ENCODE results near the gene AMACR. TPM values are rescaled to one million over a fixed set of nuclear protein-coding genes. Genes with fewer than 3 reads are reported as not detected.

Gene AMACR
- 14.0 to 17.7 TPM (median 16.9 TPM) in 5 replicates for total RNA-seq (2022; extraction: Qiagen RNA extraction; ENCODE audit: low read depth)

DNA sequence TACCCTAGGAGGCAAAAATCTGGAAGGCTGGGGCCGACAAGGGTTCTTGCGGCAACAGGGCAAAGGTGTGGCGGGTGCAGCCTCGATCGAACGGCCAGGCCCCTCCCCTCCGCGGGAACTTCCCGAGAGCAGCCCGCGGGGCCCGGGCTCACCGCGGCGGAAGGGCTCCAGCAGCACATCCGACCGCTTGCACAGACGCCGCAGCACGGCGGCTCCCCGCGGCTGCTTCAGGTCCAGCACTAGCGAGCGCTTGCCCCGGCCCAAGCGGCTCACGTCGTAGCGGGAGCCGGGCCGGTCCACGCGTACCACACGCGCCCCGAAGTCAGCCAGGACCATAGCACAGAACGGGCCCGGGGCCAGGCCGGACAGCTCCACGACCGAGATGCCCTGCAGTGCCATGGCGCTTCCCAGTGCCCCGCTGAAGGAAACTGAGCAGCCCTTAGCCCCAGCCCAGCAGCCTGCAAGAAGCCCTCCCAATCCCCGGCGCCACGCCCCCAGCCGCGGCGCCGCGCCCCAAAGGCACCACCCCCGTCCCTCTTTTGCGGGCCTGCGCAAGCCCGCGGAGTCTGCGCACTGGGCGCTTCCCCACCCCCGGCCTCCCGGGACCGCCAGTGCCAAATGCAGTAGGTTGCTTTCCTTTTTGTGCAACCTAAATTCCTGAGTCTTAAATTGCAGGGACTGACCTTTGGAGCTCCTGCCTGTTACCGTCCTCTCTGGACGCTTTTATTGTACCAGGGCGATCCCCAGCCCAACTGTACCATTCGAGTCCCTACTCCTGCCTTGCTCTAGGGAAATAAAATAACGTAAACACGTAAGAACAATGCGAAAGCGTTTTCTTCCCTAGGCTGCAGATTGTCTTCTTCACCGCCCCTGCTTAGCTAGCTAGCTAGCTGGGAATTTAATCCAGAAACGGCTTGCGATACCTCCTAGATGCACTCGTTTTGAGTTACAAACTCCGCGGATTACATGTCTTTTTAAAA, at the start of gene AMACR:
Gene AMACR, minus strand, starts transcription at position 430 of the 980 bp plus-strand sequence. Its CDS starts 31 bp downstream, at position 399.

DNA sequence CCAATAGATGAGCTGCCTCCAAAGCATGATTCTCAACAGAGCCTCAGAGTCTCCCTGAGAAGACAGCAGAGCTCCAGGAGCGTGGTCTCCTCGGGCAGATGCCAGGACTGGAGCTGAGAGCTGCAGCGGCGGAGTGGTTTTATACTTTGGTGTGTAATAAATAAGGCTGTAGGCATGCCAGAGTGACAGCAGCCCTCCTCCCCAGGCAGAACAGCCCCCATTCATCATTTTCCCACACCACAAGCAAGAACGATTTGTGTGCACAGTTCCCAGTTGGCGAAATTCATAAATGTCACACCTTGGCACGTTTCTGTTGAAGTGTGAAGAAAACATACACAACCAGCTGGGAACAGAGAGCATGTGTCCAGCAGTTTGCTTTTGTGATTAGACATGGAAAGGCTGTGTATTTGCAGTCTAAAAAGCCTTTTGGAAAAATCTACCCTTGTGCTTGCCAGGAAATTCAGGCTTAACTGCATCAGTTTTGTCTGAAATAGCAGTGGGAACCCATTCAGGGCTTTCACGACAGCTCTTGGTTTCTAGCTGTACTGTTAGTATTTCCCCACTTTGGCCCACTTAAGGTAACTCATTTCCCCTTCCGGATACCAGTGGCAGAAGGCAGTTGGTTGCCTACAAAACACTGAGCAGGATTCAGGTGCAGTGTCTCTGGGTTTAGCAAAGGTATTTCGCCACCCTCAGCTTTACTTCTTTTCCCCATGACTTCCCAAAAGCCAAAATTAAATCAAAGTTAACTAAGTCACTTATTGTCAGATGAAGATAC, 35.4 kb upstream of the AMACR start, which contains the start of gene C1QTNF3:
Gene C1QTNF3, minus strand, starts transcription at position 115 of the 778 bp plus-strand sequence. Its CDS starts 88 bp downstream, at position 27.

DNA sequence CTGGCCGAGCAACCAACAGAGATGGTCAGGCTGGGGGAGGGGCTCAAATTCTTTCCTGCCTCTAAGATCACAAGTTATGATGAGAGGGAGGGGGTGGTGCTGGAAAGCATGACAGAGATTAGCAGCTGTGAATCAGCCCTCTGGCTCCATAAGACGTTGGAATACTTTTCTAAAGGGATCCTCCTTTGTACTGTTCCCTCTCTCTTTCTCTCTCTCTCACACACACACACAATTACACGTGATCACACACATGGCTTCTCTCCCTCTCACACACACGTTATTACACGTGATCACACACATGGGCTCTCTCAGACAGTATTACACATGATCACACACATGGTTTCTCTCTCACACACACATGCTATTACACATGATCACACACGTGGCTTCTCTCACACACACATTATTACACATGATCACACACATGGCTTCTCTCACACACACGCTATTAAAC, 23.2 kb downstream of the AMACR start, which contains the start of gene SLC45A2:
Gene SLC45A2, minus strand, starts transcription at position 23 of the 454 bp plus-strand sequence. CDS start 110 bp downstream, outside the sequence.

DNA sequence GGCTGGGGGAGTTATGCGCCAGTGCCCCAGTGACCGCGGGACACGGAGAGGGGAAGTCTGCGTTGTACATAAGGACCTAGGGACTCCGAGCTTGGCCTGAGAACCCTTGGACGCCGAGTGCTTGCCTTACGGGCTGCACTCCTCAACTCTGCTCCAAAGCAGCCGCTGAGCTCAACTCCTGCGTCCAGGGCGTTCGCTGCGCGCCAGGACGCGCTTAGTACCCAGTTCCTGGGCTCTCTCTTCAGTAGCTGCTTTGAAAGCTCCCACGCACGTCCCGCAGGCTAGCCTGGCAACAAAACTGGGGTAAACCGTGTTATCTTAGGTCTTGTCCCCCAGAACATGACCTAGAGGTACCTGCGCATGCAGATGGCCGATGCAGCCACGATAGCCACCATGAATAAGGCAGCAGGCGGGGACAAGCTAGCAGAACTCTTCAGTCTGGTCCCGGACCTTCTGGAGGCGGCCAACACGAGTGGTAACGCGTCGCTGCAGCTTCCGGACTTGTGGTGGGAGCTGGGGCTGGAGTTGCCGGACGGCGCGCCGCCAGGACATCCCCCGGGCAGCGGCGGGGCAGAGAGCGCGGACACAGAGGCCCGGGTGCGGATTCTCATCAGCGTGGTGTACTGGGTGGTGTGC, 71.4 kb downstream of the AMACR start, which contains the start of gene RXFP3:
Gene RXFP3, plus strand, starts transcription at position 6 of the 636 bp plus-strand sequence. Its CDS starts 355 bp downstream, at position 361.

Other genes with a start within 250 kb of the AMACR start
- gene ADAMTS12, start 116.1 kb downstream of the AMACR start, total RNA-seq (2022; extraction: Qiagen RNA extraction; ENCODE audit: low read depth): 6.3 to 7.7 TPM (median 6.8 TPM) in 5 replicates
- not detected in 5 replicates for gene RXFP3, start 71.7 kb downstream of the AMACR start, total RNA-seq (2022; extraction: Qiagen RNA extraction; ENCODE audit: low read depth)
- gene SLC45A2, start 23.4 kb downstream of the AMACR start, total RNA-seq (2022; extraction: Qiagen RNA extraction; ENCODE audit: low read depth): not detected in 5 replicates
- 0.09 to 0.33 TPM (median 0.13 TPM) in 4 of 5 replicates, not detected in the other for gene C1QTNF3, start 35.2 kb upstream of the AMACR start, total RNA-seq (2022; extraction: Qiagen RNA extraction; ENCODE audit: low read depth)

Data from A549 treated with ZK216348 at 1 μM for 4 hours (cell line).